ENCODE results near the gene HDHD5.

HDHD5 gene

DNA sequence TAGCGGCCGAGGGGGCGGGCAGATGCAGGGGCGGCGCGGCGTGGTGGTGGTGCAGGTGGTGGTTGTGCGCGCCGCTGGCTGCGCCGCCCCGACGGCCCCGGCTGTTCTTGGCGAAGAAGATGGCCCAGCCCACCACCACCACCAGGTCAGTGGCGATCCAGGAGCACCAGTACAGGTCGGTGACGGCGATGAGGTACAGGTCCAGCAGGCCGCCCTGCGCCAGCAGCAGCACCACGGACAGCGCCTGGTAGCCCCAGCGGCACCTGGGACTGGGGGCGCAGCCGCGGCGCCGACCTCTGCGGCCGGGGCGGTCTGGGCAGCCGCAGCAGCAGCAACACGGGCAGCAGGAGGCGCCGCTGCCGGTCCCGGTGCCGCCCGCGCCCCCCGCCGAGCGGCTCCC lies 38.8 kb downstream of the HDHD5 start:
- DNase-seq (ENCODE audit: low read depth), result peak; percentile 19

DNA sequence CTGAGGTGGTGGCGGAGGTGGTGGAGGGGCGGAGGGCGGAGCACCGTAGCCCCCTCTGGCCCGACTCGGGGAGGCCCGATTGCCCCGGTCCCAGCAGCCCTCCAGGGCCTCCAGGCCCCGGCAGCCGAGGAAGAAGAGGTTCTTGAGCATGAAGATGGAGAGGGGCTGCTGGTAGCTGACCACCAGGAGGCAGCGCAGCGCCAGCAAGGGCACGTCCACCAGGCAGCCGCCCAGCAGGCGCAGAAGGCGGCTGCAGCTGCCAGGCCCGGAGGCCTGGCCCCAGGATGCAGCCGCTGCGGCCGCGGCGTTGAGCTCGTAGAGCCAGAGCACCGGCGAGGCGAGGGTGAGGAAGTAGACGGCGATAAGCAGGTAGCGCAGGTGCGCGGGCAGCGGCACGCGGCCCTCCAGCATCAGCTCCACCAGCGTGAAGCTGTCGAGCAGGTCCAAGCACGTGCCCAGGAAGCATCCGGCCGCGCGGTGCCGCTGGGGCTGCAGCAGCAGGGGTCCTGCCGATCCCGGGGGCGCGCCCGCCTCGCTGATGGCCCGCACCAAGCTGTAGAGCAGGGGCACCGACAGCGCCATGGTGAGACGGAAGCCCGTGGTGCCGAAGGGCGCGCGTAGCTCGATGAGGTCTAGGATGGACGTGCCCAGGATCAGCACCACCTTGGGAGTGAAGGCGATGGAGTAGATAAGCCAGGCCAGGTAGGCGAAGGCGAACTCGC lies 39.4 kb downstream of the HDHD5 start:
- DNase-seq (ENCODE audit: low read depth), result peak; percentile 16

DNA sequence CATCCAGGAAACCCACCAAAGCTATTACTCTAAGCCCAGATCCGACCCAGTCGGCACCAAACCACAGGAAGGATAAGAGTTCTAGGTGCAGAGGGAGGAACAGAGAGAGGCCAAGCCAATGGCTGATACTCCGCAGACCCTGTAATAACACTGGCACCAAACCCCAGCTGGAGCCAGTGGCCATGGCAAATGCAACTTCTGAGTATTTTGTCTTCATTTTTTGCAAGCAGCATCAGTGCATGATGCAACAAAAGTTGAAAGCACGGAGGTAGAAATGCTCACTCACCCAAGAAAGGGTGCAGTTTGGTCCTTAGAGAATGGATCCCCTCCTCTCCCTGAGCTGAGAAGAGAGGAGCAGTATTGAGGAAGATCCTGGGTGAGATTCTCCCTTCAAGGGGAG lies 40.7 kb downstream of the HDHD5 start:
- no peak for DNase-seq (ENCODE audit: low read depth)

DNA sequence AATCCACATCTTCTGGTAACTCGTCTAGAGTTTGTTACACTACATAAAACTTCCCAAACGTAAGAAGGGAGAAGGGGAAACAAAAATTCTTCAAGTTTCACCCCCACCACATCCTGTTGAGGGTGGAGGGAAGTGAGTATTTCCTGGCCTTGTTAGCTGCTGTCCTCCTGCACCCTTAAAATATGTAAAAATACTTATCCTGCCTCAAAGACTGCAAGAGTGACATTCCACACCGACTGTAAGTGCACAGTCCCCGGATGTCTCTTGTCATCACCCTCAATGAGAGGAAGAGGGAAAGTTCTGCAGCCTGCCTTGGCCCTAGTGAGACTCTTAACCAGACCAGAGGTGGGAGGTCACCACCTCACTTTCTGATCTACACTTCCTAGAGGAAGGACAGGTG lies 41.2 kb downstream of the HDHD5 start:
- no peak for DNase-seq (ENCODE audit: low read depth)

DNA sequence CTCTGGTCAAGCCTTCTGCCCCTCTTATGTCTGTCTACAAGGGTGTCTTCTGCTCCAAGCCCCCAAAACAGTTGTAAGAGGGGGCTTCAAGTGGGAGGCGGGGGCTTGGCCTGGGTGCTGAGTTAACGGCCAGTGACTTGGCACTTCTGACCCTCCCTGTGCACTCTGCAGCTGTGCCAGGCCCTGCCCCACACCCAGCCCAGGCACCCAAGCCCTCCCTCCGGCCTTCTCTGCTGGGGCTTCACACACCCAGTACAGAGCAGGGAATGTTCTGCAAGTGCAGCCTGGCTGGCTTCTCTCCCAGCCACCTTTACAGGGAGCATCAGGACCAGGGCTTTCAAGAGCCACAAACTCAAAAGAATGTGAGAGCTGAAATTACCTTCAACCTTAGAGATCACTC lies 41.7 kb downstream of the HDHD5 start:
- DNase-seq (ENCODE audit: low read depth), result no peak

DNA sequence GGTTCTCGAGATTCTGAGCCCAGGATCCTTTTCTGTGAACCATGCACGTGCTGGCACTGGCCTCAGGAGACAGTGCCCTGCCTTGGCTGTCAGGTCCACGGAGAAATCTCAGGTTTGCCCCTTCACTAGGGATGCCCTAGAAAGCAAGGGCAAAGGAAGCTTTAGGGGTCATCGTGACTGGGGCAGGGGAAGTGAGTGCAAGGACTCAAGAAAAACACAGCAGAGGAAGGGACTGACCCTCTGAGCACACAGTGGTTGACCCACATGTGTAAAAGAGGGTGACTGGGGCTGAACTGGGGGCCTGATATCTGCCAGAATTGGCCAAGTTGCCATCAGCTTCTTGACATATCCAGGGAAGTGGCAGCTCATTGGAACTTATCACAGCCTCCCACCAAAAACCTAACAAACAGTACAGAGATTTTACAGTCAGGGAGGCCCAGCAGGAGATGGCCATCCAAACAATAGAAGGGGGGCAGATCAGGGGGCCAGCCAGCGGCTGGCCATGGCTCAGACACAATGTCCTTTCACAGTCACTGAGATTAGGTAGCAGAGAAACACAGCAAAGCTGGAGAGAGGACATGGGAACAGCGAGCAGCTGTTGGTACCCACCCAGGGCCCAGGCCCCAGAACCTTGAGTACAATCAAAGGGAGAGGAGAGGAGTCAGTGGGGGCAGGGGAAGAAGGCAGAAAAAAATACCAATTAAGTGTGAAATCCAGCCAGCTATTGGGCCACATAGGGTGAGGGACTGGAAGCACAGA lies 42.3 kb downstream of the HDHD5 start:
- no peak for DNase-seq (ENCODE audit: low read depth)

DNA sequence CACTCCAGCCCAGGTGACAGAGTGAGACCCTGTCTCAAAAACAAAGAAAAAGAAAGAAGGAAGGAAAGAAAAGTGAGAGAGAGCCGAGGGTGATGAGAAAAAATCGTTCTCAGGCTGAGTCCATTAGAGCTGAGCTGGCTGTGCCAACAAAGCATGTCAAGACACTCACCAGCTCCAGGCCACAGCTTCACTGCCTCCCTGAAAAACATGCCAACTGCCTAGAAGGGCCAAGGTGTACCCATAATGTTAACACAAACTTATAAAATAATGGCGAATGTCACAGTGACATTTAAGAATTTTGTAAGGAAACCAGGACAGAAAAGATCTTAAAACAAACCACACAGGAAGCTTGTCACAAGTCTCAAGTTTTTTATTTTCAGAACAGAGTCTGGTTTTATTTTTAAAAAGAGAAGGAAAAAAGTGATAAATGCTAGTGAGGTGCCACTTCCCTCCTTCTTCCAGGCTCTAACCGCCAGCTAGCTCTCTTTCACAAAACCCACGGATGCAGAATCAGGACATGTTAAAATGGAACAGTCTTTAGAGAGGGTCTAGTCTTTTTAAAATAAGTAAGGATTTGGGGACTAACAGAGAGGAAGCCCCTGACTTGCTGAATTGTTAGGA lies 43.0 kb downstream of the HDHD5 start:
- DNase-seq (ENCODE audit: low read depth), result no peak

DNA sequence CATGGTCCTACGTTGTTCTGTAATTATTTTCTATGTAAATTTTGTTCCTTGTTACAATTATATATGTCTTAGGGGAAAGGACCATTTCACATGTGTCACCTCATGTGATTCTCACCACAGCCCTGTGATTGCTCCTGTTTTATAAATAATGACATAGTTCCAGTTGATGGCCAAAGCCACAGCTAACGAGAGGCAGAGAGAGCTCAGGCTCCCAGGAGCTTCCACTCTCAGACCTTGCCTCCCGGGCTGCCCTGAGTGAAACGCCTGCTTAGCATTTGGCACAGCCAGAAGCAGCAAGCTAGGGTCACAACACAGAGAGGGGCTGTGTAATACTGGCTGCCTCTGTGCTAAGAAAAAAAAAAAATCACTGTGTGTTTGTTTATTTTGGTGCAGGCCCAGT lies 43.8 kb downstream of the HDHD5 start:
- DNase-seq (ENCODE audit: low read depth), result no peak

DNA sequence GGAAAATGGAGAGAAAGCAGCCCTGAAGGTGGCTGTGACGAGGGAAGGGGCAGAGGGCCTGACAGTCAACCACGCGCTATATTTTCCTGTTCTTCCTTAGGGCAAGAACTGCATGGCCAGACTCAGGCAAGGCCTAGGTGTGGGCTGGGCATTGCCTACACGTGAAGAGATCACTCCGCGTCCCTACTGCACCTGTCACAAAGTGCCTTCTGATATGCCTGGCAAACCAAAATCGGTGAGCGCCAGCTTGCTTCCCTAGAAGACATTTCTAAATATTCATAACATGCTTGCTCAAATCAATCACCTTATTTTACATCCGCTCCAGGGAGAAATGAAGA lies 44.2 kb downstream of the HDHD5 start:
- DNase-seq (ENCODE audit: low read depth), result no peak

DNA sequence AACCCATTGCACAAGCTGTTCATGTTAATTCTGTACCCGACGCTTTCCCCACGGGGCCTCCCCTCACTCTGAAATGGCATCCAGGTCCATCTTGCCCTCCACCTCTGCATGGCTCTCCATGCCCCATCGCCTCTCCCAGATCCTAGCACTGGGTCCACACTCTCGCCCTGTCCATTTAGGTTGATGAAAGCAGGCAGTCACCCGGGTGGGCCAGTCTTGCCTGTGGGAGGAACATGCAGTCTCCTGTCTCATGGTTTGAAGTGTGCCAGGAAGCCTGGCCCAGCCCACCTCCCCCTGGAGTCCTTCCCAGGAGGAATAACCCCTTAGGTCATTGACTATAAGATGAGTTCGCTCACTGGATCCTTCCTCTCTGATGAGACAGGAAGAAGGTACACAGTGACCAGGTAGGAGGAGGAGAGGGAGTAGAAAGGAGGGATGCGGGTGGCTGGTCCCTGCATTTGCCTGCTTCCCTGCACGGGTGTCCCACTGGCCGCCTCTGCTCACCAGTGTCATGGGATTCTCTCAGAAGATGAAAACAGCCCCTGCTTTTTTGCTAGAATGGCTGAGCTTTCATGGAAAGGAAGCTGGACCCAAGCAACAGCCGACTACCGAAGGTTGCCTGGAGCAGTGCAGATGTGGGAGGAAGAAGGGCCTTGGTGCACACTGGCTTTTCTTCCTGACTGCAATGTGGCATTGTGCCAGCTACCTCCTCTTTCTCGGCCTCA lies 44.7 kb downstream of the HDHD5 start:
- DNase-seq (ENCODE audit: low read depth), result no peak

DNA sequence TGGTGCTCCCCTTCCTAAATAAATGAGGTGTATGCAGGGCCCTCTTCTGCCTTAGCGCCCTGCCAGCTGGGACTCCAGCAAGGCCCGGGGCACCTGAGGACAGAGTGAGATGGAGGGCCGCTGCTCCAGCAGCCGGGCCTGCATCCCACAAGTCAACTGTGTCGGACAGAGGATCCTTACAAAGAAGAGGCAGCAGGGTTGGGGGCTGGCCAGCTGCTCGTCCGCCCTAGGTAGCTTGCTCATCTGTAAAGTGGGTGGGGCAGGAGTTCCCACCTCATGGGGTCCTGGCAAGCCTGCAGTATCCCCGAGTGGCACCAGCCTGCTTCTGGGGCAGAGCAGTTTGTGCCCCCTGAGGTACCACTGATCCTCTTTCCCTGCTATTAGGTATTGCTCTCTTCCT lies 45.5 kb downstream of the HDHD5 start:
- DNase-seq (ENCODE audit: low read depth), result no peak

DNA sequence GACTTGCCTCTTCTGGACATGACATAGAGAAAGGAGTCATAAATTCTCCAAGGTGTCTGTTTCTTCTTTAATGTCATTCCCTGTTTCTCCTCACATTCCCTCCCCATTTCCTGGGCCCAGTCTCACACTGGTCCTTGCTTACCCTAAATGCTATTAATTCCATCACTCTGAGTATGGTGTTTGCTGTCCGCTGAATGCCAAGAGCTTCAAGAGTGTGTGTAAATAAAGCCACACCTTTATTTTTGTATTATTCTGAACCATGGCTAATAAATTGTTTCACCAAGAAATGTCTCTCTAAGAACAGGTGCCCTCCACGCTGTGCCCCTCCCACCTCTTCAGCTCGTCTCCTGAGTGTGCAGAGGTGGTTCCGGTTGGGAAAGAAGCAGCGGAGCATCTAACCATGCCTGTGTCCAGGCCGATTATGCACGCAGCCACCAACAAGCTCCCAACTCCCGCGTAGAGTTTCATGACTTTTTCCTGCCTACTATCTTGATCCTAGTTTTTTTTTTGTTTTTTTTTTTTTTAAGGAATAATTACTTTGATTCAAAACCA lies 46.5 kb downstream of the HDHD5 start:
- no peak for DNase-seq (ENCODE audit: low read depth)

DNA sequence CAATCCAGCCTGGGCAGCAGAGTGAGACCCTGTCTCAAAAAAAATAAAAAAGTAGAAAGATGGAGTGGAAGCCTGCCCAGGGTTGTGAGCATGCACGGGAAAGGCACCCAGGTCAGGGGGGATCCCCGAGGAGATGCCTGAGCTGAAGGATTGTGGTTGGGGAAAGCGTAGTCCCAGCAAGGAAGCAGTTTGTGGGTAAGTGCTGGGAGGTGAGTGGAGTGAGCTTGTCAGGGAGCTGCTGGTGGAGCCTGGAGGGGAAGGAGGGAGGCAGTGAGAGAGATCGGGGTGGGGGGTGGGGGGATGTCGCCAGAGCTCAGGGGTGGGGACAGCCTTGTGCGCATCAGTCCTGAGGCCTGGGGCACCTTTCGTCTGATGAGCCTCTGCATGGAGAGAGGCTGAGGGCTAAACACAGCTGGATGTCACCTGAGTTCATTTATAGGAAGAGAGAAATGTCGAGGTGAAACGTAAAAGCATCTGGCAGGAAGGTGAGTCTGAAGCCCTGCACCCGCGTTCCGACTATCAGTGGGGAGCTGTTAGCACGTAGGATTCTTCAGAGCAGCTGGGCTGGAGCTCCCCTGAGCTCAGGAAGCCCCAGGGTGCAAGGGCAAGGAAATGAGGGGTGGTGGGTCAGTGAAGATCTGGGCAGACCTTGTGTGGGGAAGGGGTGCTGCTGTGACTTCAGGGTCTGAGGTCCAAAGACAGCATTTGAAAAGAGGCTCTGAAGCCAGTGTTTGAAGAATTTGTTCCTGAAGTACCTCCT lies 48.1 kb downstream of the HDHD5 start:
- no peak for DNase-seq (ENCODE audit: low read depth)

DNA sequence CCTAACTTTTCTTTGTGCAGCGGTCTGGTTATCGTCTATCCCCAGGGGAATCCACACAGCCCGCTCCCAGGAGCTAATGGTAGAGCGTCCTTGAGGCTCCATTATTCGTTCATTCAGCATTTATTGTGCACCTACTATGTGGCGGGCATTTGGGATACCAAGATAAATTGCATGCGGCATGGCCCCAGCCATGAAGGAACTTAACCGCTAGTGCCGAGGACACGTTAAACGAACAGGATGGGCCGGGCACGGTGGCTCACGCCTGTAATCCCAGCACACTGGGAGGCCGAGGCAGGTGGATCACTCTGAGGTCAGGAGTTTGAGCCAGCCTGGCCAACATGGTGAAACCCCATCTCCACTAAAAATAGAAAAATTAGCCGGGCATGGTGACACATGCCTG lies 49.1 kb downstream of the HDHD5 start:
- DNase-seq (ENCODE audit: low read depth), result no peak

DNA sequence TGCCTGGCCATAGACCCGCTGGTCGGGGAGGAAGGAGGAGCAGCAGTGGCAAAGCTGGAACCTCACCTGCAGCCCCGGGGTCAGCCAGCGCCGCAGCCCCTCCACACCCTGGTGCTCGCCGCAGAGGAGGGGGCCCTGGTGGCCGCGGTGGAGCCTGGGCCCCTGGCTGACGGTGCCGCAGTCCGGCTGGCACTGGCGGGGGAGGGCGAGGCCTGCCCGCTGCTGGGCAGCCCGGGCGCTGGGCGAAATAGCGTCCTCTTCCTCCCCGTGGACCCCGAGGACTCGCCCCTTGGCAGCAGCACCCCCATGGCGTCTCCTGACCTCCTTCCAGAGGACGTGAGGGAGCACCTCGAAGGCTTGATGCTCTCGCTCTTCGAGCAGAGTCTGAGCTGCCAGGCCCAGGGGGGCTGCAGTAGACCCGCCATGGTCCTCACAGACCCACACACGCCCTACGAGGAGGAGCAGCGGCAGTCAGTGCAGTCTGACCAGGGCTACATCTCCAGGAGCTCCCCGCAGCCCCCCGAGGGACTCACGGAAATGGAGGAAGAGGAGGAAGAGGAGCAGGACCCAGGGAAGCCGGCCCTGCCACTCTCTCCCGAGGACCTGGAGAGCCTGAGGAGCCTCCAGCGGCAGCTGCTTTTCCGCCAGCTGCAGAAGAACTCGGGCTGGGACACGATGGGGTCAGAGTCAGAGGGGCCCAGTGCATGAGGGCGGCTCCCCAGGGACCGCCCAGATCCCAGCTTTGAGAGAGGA lies 49.8 kb downstream of the HDHD5 start:
- DNase-seq (ENCODE audit: low read depth), result no peak

DNA sequence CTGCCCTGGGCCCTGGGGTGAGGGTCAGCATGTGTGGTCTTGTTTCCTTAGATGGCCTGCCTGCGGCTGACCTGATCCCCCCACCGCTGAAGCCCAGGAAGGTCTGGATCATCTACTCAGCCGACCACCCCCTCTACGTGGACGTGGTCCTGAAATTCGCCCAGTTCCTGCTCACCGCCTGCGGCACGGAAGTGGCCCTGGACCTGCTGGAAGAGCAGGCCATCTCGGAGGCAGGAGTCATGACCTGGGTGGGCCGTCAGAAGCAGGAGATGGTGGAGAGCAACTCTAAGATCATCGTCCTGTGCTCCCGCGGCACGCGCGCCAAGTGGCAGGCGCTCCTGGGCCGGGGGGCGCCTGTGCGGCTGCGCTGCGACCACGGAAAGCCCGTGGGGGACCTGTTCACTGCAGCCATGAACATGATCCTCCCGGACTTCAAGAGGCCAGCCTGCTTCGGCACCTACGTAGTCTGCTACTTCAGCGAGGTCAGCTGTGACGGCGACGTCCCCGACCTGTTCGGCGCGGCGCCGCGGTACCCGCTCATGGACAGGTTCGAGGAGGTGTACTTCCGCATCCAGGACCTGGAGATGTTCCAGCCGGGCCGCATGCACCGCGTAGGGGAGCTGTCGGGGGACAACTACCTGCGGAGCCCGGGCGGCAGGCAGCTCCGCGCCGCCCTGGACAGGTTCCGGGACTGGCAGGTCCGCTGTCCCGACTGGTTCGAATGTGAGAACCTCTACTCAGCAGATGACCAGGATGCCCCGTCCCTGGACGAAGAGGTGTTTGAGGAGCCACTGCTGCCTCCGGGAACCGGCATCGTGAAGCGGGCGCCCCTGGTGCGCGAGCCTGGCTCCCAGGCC lies 50.6 kb downstream of the HDHD5 start:
- no peak for DNase-seq (ENCODE audit: low read depth)

DNA sequence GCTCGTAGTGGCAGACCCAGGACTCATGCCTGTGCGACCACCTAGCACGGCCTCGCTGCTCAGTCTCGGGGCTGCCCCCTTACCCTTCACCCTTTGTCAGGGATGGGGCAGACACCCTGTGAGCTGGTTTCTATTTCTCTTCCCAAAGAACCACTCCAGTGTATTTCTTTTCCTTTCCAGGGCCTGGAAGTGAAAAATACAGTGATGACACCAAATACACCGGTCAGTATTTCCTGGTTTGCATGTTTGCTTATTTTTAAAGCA lies 51.6 kb downstream of the HDHD5 start:
- no peak for DNase-seq (ENCODE audit: low read depth)

DNA sequence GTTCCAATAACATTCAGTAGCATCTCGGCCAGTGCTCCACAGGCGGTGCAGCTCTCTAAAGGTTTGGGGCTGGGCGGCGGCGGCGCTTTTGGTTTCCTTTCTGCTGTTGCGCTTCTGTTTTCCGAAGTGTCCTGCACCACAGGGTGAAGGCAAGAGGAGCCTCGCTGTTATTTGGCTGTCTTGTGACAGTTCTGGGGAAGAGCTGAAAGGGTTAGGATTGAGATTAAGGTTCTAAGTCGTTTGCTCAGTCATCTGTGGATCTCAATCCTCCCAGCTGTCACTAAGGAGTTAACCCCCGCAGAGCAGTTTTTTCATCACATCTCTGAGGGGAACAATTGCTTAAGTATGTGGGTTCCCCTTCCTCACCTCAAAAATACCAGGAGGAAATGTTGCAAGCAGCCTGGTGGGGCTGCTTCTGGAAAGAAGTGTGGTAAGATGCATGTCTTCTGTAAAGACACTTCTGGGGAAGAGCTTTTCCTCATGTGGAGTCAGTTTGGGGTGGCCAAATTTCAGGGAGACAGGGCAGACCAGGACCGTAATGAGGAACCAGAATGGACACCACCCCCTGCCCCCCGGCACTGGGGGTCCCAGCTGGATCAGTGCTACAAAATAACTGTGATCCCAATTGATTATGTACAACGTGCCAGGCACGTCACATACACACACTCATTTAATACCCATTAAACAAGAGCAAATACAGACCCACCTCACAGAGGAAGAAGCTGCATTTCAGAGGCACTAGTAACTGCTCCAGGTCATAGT lies 52.1 kb downstream of the HDHD5 start:
- no peak for DNase-seq (ENCODE audit: low read depth)

DNA sequence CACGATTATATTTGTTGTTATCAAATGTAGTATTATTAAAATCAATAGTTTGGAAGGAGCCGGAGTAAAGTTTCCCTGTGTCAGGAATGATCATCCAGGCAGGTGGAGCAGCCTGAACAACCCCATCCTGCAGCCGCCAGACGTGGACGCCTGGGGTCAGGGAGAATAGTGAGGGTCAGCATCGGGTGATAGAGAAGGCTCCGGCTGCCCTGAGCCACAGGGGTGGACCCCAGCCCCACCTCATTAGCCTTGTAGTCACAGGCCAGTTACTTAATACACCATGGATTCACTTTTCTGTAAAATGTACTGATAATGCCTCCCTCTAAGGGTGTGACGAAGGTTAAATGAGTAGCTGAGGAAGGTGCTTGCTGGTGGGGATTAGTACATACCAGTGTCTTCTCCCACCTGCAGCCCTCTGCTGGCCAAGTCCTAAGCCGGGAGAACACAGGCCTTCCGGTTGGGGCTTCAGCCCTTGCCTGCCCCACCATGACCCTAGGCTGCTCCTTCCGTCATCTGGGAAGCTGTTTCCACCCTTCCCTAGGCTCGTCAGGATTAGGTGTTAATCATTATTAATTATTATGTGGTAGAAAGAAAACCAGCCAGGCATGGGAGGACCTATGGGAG lies 52.8 kb downstream of the HDHD5 start:
- no peak for DNase-seq (ENCODE audit: low read depth)
